GM21737 (cell line): ENCODE measurements around the gene RTN4.

Source experiments
- ATAC-seq: cut with Tn5 transposase; IDR thresholded peaks from one replicate; pipeline ENCODE4 v1.9.1; 2021; ENCODE audit warnings: mild to moderate bottlenecking, moderate library complexity; ENCODE audit not compliant: unreplicated experiment

Gene RTN4

GRCh38 chr2:54975598-54976492, 74.4 kb downstream of the RTN4 start:
- ATAC-seq = no peak

DNA sequence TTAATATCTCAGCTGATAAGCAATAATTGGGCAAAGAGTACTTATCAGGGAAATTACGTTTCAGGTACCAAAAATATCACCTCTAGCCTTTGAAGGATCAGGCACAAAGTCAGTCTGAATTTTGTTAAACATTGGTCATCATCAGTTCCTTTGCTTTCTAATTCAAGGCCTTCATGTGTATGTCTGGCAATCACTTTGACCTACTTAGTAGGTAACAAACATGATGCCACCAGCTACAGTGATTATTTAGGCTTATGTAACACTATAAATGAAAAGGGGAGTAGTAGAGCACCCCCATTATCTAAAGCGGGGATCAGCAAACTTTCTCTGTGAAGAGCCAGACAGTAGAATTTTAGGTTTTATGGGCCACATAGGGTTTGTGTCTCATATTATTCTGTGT, 75.1 kb downstream of the RTN4 start:
- no peak for ATAC-seq

GRCh38 chr2:54969940-54970338, 80.3 kb downstream of the RTN4 start:
- ATAC-seq = no peak

GRCh38 chr2:54969295-54969939, 80.8 kb downstream of the RTN4 start:
- no peak for ATAC-seq

DNA sequence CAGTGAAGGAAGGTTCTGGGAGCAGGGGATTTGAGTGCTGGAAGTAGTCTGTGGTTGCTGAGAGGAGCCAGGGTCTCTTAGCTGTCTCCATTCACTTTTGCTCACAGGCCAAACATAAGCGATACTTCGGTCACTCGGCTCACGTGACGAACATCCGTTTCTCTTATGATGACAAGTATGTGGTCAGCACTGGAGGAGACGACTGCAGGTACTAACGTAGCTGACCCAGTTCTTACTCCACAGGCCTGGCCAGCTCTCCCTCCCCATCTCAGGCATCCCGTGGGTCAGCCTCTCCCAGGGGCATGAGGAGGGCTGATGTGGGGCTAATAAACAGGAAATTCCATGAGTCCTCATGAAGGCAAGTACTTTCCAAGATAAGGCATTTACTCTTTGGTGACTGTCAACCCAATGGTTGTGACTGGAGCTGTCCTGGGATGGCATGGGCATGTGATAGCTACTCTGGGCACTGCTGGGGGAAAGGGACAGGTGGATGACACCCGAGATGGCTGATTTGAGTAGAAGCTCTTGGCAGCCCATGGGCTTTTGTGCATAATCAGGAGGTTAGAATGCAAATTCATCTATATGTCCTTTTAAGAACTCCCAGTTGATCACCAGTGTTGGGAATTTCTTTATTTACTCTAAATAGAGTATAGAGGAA, 81.6 kb downstream of the RTN4 start:
- no peak for ATAC-seq

DNA sequence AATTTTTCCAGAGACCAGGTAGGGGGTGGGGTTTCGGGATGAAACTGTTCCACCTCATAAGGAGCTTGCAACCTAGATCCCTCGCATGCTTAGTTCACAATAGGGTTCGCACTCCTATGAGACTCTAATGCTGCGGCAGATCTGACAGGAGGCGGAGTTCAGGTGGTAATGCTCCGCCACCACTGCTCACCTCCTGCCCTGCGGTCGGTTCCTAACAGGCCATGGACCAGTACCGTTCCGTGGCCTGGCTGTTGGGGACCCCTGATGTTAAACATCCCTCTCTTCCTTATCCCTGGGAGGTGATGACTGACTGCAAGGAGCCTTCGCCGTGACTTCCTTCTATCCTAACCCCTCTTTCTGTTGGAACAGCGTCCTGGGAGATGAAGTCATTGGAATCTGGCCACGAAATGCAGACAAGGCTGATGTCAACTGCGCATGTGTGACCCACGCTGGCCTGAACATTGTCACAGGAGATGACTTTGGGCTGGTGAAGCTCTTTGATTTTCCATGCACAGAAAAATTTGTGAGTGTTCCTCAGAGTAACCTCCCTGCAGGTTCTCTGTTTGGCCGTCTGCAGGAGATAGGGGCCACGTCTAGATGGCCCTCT, 82.4 kb downstream of the RTN4 start:
- no peak for ATAC-seq

GRCh38 chr2:54967269-54967668, 83.0 kb downstream of the RTN4 start:
- no peak for ATAC-seq

GRCh38 chr2:54966837-54967236, 83.4 kb downstream of the RTN4 start:
- ATAC-seq = no peak

- ATAC-seq = no peak
These were observed 84.0 kb downstream of the RTN4 start for GRCh38 chr2:54966165-54966832.

DNA sequence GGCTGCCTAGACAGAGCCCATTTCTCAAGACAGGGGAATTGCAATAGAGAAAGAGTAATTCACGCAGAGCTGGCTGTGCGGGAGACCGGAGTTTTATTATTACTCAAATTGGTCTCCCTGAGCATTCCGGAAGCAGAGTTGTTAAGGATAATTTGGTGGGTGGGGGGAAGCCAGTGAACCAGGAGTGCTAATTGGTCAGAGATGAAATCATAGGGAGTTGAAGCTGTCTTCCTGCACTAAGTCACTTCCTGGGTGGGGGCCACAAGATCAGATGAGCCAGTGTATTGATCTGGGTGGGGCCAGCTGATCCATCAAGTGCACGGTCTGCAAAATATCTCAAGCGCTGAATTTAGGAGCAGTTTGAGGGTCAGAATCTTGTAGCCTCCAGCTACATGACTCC, 84.8 kb downstream of the RTN4 start:
- ATAC-seq = no peak

DNA sequence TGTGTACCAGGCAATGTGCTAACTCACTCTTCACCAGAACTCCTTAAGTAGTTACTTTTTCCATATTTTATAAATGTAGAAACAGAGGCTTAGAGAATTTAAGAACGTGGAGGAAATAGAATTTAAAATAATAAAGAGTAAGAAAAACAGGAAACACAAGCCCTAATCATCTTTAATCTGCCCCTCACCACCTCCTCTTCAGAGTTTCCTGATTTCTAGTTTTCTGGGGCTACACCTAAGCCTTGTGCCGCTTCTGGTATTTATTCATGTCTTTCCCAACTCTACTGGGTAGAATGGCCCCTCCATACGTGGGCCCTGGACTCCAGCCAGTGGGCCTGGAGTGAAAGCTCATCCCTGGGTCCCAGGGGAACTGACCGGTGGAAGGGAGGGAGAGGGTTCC, 85.4 kb downstream of the RTN4 start:
- ATAC-seq = no peak

GRCh38 chr2:54964271-54964670, 86.0 kb downstream of the RTN4 start:
- no peak for ATAC-seq

GRCh38 chr2:54963476-54963875, 86.8 kb downstream of the RTN4 start:
- ATAC-seq = no peak

DNA sequence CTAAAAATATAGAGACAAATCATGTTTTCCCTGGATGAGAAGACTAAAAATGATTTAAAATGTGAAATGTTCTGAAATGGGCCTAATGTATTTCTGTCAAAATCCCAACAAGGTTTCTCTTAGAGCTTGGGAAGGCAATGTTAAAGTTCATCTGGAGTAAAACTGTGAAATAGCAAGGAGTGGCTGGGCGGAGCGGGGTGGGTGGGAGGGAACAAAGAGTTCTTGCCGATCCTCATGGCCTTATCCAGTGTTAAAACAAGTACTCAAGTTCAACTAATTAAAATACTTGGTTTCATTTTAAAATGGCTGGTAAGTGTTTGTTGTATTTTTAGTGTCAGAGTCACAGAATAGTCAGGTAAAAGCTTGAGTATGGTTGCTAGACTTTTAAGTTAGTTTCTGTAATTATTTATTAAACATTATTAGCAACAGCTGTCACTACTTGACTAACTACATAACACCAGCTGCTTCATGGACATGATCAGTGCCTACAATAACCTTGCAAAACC, 87.3 kb downstream of the RTN4 start:
- ATAC-seq = no peak

- ATAC-seq = no peak
These were observed 87.7 kb downstream of the RTN4 start for GRCh38 chr2:54962511-54962910.

- no peak for ATAC-seq
These were observed 90.1 kb downstream of the RTN4 start for GRCh38 chr2:54960164-54960563.

DNA sequence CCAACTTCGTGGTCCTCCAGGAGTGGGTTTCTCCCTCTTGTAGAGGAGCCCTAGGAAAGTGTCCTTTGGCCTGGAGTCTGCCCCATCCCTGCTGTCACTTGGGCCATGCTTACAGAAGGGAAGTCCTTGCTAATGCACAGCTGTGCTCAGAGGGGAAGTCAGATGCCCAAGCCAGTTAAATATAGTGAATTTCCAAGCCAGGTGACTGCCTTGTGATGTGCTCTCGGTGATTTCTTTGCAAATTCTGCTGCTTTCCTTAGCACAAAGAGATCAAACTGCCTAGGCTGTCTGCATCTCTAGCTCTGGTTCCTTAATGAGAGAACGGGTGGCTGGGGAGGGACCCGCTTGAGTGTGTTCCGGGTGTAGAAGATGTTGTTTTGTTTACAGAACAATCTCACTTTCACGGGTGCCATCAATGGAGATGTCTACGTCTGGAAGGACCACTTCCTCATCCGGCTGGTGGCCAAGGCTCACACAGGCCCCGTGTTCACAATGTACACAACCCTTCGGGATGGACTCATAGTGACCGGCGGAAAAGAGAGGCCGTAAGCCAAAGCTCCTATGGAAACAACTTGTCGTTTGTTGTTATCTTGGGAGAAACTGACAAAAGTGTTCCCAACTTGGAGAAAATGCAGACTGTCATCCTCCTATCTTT, 91.4 kb downstream of the RTN4 start:
- no peak for ATAC-seq

DNA sequence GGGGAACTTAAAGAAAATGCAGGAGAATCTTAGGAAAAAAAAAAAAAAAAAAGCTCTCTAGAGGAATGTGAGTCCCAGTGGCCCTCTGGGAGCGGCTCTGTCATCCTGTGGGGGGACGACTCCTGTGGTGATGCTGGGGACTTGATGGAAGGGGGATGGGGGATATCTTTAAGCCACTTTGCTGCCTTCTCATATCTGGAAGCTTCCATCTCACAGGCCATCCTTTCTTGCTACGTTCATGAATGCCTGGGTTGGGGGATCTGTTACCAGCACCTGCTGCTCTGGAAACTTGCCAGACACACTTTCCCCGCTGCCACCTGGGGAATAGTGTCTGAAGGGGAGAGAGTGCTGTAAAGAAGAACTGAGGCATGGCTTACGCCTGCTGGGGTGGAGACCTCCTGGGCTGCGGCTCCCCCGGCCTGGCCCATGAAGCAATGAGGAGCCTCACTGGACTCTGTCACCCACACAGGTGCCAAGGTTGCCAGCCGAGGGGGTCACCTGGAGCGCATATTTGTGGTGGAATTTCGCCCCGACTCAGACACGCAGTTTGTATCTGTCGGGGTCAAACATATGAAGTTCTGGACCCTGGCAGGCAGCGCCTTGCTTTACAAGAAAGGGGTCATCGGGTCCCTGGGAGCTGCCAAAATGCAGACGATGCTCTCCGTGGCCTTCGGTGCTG, 92.8 kb downstream of the RTN4 start:
- ATAC-seq = no peak

DNA sequence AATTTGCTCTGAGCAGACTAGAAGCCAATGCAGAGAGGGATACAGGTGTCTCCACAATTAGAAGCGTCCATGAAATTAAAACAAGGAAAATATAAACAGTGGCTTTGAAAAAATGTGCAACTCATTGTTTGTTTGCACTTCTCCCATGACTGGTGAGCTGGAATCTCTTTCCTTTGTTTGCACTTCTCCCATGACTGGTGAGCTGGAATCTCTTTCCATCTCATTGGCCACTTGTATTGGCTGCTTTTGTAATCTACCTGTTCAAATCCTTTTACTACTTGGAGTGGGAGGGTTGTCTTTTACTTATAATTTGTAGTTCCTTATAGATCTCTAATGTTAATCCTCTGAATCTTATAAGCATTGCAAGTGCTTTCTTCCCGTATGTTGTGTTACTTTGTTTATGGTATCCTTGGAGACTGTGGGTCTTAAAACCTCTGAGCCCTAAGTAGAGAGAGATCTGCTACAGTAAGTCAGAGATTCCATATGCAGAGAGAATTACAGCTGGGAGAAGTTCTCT, 94.1 kb downstream of the RTN4 start:
- no peak for ATAC-seq
